WTC11 (cell line): ENCODE data around the gene MIGA1. TPM values are rescaled to one million over a fixed set of nuclear protein-coding genes. Genes with fewer than 3 reads are reported as not detected.

ENCODE experiments used
- ATAC-seq: fragments of 200-7000 bp; cut with Tn5 transposase; 2 replicates; pipeline ENCODE4 v1.10.0; 2021; ENCODE audit warnings: mild to moderate bottlenecking, moderate library complexity
- CTCF ChIA-PET: fragments of 300-600 bp; sonication (Branson Sonifier 250); formaldehyde crosslinking; loops from one replicate; lab custom pipeline; 2021; ENCODE audit warnings: antibody characterized with exemption; lab: Charles Lee
- POLR2A ChIA-PET: fragments of 350-600 bp; sonication (Branson Sonifier 250); formaldehyde crosslinking; loops from one replicate; lab custom pipeline; 2021; ENCODE audit warnings: antibody characterized with exemption; lab: Charles Lee
- DNase-seq: peaks from one replicate; pipeline ENCODE4 v3.0.0; 2021; ENCODE audit warnings: low spot score
- H3K27ac Mint-ChIP-seq: 2 replicates; pipeline ENCODE4 v1.8.0; 2021; ENCODE audit warnings: mixed read lengths
- H3K27me3 Mint-ChIP-seq: 2 replicates; pipeline ENCODE4 v1.8.0; 2021; ENCODE audit warnings: low read depth, mild to moderate bottlenecking, moderate library complexity, mixed read lengths
- H3K36me3 Mint-ChIP-seq: 2 replicates; pipeline ENCODE4 v1.8.0; 2021; ENCODE audit warnings: mixed read lengths
- H3K4me1 Mint-ChIP-seq: 2 replicates; pipeline ENCODE4 v1.8.0; 2022; ENCODE audit warnings: mixed read lengths
- H3K4me3 Mint-ChIP-seq: 2 replicates; pipeline ENCODE4 v1.8.0; 2021; ENCODE audit warnings: mild to moderate bottlenecking, moderate library complexity, mixed read lengths
- H3K9me3 Mint-ChIP-seq: 2 replicates; pipeline ENCODE4 v1.8.0; 2021; ENCODE audit warnings: mixed read lengths
- AFF4 ChIP-seq: sonication (generic); formaldehyde crosslinking; IDR thresholded peaks from 2 replicates; pipeline ENCODE4 v1.8.1; 2023; ENCODE audit warnings: mild to moderate bottlenecking, missing genetic modification reagents, borderline replicate concordance
- CREB1 ChIP-seq: sonication (generic); formaldehyde crosslinking; IDR thresholded peaks from 2 replicates; pipeline ENCODE4 v1.8.0; 2023; ENCODE audit warnings: mild to moderate bottlenecking, missing genetic modification reagents
- CTCF ChIP-seq: fragments of 200-600 bp; IDR thresholded peaks from 2 replicates; pipeline ENCODE4 v1.8.0; 2022; ENCODE audit warnings: antibody characterized with exemption
- E2F5 ChIP-seq: sonication (generic); formaldehyde crosslinking; IDR thresholded peaks from 2 replicates; pipeline ENCODE4 v1.8.1; 2022; ENCODE audit warnings: mild to moderate bottlenecking, moderate library complexity, missing genetic modification reagents
- HMGA2 ChIP-seq: fragments of 250-450 bp; sonication (Bioruptor Pico); IDR thresholded peaks from 2 replicates; pipeline ENCODE4 v1.4.0; 2021; ENCODE audit warnings: mild to moderate bottlenecking, moderate library complexity
- OVOL2 ChIP-seq: fragments of 250-450 bp; sonication (Bioruptor Pico); IDR thresholded peaks from 2 replicates; pipeline ENCODE4 v1.9.0; 2021; ENCODE audit warnings: mild to moderate bottlenecking, borderline replicate concordance
- PREB ChIP-seq: sonication (generic); formaldehyde crosslinking; IDR thresholded peaks from 2 replicates; pipeline ENCODE4 v1.8.1; 2022; ENCODE audit warnings: mild to moderate bottlenecking, missing genetic modification reagents, moderate library complexity, borderline replicate concordance
- TEAD1 ChIP-seq: sonication (generic); formaldehyde crosslinking; IDR thresholded peaks from 2 replicates; pipeline ENCODE4 v1.8.0; 2022; ENCODE audit warnings: mild to moderate bottlenecking, missing genetic modification reagents
- ZNF416 ChIP-seq: fragments of 250-450 bp; sonication (Bioruptor Pico); IDR thresholded peaks from 2 replicates; pipeline ENCODE4 v1.9.0; 2021; ENCODE audit warnings: mild to moderate bottlenecking, inconsistent platforms
- ZNF532 ChIP-seq: fragments of 250-450 bp; sonication (Bioruptor Pico); IDR thresholded peaks from 2 replicates; pipeline ENCODE4 v1.9.0; 2021; ENCODE audit warnings: mild to moderate bottlenecking, borderline replicate concordance
- total RNA-seq: library from RNA; stranded (reverse); gene quantifications from 3 replicates; pipeline ENCODE4 v1.2.3, GENCODE V29; 2021
- TF ChIP-seq, protein P1 (sequence below): sonication (generic); formaldehyde crosslinking; IDR thresholded peaks from 2 replicates; pipeline ENCODE4 v1.8.1; 2023; ENCODE audit warnings: mild to moderate bottlenecking, missing genetic modification reagents, moderate library complexity

Gene MIGA1
- total RNA-seq, 1 experiment from 2014 or later: 6.2 TPM

- no peak for DNase-seq
- H3K36me3 Mint-ChIP-seq: no peaks in the 10 kb centered on the region; the same call in 1 of the 2 replicates
- CTCF ChIA-PET: interaction anchor here (0.6 kb wide), 1 partner anchor 220 kb away, joined by 3 read pairs; no protein-coding TSS in a partner anchor
- no peak overlapping the region for H3K27ac Mint-ChIP-seq
- no peaks in the 10 kb centered on the region for H3K4me1 Mint-ChIP-seq
- no peak for ATAC-seq
- TF ChIP-seq AFF4 (CRISPR knock-in tag) (no peak), CTCF (no peak), HMGA2 (no peak), TEAD1 (no peak), E2F5 (CRISPR knock-in tag) (no peak), ZNF416 (CRISPR knock-in tag) (no peak), OVOL2 (CRISPR knock-in tag) (no peak), ZNF532 (CRISPR knock-in tag) (no peak), CREB1 (CRISPR knock-in tag) (no peak), PREB (CRISPR knock-in tag) (no peak)
- TF ChIP-seq, protein P1, sequence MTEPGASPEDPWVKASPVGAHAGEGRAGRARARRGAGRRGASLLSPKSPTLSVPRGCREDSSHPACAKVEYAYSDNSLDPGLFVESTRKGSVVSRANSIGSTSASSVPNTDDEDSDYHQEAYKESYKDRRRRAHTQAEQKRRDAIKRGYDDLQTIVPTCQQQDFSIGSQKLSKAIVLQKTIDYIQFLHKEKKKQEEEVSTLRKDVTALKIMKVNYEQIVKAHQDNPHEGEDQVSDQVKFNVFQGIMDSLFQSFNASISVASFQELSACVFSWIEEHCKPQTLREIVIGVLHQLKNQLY (CRISPR knock-in tag): no peak
- POLR2A ChIA-PET: interaction anchor here (0.6 kb wide), 1 partner anchor 211 kb away, joined by 3 read pairs; no protein-coding TSS in a partner anchor
- no peaks in the 10 kb centered on the region for H3K27me3 Mint-ChIP-seq
- H3K9me3 Mint-ChIP-seq: no peaks in the 10 kb centered on the region
- no peak overlapping the region for H3K4me3 Mint-ChIP-seq
Observed at GRCh38 chr1:77882411-77882810, 103.0 kb downstream of the MIGA1 start.
